ENCODE results near the gene RHBDD3.
"Not testable (repeated sequence)": the region's sequence is repeated elsewhere in the genome, so short reads cannot be mapped to it uniquely, and the experiment has no call there.

The RHBDD3 gene

DNA sequence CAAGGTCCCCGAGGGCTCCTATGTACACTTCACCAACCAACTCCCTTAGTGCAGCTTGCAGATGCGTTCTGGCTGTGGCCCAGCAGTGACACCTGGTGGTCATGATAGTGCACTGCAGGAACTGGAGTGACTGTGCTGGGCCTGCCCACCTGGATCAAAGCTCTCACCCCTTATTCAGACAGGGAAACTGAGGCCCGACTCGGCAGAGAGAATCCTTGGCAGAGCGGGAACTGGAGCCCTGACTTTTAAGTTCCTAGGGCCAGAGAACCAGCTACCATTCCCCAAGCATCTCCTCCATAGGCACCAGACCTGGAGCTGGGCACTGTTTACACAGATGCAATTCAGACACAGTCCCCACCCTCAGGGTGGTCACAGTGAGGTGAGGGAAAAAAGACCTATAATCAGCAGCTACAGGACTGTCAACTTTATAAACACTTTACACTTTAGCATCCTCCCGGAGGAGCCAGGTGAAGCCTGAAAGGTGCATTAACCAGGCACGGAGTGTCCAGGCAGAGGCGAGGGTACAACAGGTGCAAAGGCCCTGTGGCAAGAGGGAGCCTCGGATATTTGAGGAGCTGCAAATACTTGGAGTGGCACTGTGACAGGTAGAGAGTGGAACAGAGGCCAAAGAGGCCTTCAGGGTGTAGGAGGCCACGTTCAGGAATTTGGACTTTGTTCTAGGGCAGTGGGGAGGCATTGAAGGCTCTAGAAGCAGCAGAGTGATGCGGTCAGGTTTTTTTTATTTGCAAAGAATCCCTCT is 22.0 kb downstream of the RHBDD3 start:
- DNase-seq: peak; percentile 77

DNA sequence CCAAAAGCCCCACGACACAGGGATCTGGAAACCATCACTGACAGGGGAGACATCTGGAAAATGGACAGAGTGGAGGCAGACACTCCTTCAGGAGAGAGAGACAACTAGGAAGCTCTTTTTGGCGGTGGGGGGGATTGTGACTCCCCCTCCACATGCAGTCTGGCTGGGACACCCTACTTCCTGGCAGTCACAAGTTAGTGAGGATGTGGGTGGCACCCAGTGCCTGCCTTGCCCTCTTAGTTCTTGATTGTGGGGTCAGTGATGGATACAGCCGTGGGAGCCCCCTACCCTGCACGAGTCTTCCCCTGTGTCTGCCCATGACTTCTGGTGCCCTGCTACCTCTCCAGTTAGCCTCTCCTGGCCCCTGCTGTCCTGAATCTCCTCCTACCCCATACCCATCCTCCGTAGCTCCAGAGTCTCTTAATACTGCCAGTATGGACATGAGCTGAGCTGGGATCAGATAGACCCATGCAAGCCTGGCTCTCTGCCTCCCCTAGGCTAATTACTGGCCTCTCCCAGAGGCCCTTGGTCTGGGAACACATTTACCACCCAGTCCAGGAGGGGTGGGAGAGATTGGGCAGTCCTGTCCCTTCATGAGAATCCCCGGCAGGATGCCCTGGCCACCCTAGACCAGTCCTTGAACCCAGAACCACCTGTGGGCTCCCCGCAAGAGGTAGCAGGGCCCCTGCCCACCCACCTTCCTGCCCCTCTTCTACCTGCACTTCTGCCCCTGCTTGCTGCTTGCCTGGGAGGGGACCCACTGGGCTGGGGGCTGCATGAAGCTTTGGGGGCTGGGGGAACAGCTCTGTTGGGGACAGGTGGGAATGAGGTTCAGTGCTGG is 22.8 kb downstream of the RHBDD3 start:
- no peak for DNase-seq

GRCh38 chr22:29243874-29244446 is 23.8 kb downstream of the RHBDD3 start:
- no peak for DNase-seq

DNA sequence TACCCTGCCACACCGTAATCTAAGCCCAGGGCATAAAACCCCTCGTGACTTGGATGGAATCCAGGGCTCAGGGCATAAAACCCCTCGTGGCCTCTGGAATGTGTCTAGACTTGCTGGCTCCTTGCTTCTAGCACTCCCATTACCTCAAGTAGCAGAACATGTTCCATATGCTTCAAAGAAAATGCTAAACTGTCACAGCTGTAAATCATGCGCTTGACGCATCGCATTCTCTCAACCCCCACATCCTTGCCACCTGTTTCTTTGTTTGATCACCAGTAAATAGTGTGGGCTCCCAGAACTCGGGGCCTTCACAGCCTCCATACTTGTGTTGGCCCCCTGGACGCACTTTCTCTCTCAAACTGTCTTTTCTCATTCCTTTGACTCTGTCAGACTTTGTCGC is 27.3 kb downstream of the RHBDD3 start:
- DNase-seq: not testable (repeated sequence)

DNA sequence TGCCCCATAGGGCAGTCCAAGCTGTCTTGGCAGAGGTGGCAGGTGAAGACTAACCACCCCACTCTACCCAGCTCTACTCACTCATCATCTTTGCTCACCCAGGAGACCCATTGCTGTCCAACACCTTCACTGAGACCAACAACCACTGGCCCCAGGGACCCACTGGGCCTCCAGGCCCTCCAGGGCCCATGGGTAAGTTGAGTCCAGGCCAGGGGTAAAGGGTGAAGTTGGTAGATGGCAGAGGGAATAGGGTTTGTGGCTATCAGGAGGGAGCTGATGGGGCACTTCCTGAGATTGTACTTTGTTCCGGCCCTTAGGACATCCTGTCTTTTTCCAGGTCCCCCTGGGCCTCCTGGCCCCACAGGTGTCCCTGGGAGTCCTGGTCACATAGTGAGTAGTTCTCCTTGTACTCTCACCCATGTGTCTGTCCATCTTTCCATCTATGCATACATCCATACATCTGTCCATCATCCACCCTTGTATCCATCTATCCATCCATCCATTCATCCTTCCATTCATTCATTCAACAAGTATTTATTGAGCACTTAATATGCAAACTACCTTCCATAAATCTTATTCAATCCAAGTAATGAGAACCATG is 34.4 kb downstream of the RHBDD3 start:
- DNase-seq: no peak

DNA sequence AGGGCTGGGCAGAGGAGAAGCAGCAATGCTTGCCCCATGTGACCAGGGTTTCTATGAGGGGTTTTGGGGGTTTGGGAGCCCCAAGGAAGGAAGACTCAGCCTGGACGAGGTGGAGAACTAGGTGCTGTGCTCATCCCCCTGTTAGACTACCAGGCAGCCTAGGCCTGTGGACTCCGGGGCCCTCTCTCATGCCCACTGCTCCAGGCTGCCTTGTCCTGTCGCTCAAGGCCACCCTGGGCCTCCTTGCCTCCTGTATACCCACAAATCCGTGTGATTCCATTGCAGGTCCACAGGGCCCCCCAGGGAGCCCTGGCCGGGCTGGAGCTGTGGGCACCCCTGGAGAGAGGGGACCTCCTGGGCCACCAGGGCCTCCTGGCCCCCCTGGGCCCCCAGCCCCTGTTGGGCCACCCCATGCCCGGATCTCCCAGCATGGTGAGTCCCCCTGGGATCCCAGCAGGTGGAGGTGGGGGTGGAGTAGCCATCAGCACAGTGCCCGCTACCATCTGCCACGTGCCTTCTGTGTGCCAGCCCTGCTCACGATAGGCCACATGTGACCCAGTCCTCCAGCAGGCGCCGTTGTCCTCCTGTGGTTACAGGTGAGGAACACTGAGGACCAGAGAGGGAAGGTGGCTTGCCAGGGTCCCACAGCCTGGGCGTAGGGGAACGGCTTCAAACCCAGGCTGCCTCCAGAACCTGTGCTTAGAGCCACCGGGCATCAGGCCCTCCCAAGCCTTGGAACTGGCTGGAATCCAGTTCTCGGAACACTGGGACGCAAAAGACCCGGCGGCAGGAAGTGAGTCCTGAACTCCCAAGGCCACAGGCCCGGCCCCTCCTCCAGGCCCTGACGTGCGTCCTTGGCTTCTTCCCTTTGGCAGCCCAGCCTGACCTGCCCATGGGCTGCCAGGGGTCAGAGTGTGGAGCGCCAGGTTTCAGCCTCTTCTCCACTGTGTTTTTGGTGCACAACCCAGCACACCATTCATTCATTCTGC is 35.5 kb downstream of the RHBDD3 start:
- DNase-seq: no peak

- DNase-seq: no peak
Observed at GRCh38 chr22:29230972-29231875, 36.6 kb downstream of the RHBDD3 start.

DNA sequence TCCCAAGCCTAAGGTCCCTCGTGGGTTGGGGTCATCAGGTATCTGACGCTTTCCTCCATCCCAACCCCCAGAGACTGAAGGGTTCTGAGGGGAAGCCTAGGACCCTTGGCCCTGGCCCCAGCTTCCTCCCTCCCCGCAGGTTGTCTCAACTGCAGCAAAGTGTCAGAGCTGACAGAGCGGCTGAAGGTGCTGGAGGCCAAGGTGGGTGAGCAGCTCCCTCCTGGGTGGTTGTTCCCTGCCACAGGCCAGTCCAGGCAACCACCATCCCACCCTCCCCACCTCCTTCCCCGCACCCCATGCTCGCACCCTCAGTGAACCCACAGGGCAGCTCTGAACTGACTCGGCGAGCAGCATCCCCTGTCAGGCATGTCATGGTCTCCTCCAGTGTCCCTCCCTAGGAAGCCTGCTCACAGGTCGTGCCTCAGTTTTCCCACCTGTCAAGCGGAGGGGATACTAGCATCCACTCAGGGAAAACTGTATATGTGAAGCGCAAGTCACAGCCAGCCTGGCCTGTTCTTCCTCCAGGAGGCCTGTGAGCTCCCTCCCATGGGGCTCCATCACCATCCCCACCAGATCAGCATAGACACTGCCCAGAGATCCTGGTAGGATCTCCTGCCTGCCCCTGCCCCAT is 41.3 kb downstream of the RHBDD3 start:
- DNase-seq: no peak

DNA sequence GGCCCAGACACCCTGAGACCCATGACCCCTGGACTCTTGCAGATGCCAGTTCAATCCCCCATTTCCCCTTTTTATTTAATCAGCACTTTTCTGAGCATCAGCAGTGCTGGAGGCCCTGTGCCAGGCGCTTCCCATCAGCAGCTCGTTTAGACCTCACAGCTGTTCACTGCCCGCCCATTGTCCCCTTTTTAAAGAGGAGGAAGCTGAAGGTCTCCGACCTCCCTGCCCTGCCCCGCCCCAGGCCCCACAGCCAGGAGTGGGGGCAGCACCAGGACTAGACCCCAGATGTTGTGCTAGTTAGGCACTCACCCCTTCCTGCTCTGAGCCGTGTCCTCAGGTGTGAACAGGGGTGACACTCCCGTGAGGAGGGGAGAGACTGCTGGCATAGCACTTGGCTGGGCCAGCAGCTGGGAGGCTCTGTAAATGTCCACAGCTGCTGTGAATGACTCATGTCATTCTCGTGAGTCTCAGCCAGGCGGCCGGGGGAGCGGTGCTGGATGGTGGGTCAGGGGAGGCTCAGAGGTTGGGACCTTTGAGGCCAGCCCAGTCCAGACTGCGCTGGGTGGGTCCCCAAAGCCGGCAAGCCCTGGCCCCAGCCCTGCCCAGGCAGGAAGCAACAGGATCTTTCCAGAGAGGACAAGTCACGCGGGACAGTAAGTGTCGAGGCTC is 42.2 kb downstream of the RHBDD3 start:
- peak; percentile 80 for DNase-seq

DNA sequence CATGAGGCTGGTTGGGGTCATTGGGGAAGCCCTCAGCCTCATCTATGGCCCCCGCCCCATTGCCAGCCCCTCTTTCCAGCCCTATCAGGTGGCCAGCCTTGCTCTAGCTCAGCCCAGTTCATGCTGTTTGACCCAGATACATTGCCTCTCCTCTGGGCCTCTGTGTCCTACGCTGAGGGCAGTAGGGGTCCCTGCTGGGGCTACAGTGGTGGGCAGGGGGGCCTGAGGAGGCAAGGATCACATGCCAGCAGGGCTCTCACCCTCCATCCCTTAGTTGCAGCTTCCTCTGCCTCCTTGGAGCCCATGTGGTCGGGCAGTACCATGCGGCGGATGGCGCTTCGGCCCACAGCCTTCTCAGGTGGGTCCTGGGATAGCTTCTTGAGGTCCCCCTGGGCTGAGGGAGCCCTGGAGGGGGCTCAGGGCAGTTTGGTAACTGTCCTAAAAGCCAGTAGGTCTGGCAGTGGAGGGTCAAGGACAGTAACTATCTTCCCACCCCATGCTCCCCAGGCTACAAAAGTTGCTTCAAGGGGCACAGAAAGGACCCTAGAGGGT is 42.8 kb downstream of the RHBDD3 start:
- no peak for DNase-seq

GRCh38 chr22:29224121-29224858 is 43.5 kb downstream of the RHBDD3 start:
- peak; percentile 79 for DNase-seq

DNA sequence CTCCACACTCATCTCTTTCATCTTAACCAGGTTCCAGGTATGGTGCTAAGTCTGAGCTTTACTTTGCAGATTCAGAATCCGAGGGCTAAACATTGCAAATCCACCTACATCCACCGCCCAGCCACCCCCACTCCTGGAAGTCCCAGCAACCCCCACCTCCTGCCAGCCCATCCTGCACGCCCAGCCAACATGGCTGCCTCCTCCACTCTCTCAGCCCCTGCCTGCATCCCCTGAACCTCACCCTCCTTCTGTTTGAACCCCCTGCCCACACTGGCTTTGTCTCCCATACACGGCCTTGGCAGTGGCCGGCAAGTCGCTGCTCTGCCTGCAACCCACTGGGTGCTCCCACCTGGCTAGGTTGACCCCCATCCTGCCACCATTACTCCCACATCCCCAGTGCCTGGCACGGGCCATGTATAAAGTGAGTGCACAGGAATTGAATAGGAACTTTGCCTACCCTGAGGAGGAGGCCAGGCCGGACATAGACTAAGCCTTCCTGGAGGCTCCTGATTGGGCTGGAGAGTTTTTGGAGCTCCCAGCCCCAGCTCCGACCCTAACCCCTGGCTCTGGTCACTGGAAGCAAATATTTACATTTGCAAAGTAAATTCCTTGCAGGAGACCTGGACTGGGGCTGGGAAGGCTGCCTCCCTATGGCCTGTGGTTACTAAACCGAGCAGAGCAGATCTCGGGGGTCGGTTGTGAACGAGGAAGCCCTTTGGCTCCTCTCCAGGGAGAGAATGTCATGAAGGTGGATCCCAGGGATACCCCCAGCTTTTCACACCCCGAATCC is 47.7 kb downstream of the RHBDD3 start:
- DNase-seq: no peak

DNA sequence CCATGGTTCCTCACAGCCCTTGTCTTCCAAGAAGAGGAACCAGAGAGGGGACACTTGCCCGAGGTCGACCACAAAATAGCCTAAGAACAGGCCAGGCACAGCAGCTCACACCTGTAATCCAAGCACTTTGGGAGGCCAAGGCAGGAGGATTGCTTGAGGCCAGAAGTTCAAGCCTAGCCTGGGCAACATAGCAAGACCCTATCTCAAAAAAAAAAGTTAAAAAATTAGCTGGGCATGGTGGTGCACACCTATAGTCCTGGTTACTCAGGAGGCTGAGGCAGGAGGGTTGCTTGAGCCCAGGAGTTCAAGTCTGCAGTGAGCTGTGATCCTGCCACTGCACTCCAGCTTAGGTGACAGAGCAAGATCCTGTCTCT is 48.4 kb downstream of the RHBDD3 start:
- not testable (repeated sequence) for DNase-seq

- DNase-seq: no peak
Observed at GRCh38 chr22:29218758-29219408, 48.9 kb downstream of the RHBDD3 start.

DNA sequence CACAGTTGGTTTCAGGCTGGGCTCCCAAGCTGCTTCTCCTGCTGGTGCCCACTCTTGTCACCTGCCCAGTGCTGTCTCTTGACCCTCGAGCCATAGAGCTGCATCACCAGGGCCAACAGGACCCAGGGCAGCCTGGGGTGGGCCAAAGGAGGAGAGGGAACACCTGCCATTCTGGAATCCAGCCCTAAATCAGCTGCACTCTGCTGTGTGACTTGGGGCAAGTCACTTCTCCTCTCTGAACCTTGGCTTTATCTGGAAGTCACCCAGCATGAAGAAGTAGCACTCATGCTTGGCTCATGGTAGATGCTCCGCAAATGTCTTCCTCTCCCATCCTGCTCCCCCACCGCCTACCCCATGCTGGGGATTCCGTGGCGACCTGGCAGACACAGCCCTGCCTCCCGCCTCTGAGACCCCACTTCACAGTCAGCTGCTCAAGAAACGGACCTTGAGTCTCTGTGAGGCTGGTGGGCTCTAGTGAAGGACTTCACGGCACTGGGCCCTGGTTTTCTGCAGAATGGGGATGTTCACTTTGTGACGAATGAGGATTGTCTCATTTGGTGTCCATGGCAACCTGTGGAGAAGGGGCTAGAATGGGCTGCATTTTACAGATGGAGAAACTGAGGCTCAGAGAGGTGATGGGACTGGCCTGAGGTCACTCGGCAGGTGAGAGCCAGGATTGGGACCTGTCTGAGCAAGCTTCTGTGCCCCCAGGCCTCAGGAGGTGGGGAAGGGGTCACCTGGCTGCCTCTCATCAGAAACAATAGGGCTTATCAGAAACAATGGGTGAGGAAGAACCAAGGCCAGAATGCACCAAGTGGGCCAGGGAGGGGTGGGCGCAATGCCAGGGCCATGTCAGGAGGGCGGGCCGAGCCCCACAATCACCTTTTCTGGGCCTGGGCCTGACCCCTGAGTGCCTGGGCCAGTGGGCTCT is 49.7 kb downstream of the RHBDD3 start:
- no peak for DNase-seq

Measured in right hindlimb (tissue), 1 donor.